Effector CD4-positive, alpha-beta T cell (primary cell): ENCODE results near the gene TMCC3.
A peak's percentile ranks its signal among the peaks of the same experiment; 100 is the strongest.
"Not testable (repeated sequence)": the region's sequence is repeated elsewhere in the genome, so short reads cannot be mapped to it uniquely, and the experiment has no call there.

ENCODE experiments used
- DNase-seq: peaks from one replicate; pipeline ENCODE4 v3.0.0-alpha.2; 2020

TMCC3 gene

DNA sequence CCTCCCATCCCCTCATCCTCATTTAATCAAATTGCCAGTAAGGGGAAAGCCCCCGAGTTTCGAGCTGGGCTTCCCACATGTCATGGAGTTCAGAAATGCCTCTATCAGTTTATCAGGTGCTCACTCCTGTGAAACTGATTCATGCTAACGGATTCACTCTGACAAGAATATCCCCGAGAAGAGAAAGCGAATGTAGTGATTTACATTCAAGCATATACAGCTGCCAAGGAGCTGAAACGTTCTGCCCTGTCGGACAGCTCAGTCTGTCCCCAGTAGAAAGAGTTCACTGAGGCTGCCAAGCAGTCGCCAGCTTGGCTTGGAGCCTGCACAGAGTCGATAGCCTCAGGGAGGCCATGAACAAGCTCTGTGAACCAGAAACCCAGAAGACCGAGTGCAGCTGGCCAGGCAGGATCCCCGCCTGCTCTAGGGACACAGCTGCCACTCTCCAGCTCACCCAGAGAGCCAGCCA lies 88.4 kb downstream of the TMCC3 start:
- no peak for DNase-seq

DNA sequence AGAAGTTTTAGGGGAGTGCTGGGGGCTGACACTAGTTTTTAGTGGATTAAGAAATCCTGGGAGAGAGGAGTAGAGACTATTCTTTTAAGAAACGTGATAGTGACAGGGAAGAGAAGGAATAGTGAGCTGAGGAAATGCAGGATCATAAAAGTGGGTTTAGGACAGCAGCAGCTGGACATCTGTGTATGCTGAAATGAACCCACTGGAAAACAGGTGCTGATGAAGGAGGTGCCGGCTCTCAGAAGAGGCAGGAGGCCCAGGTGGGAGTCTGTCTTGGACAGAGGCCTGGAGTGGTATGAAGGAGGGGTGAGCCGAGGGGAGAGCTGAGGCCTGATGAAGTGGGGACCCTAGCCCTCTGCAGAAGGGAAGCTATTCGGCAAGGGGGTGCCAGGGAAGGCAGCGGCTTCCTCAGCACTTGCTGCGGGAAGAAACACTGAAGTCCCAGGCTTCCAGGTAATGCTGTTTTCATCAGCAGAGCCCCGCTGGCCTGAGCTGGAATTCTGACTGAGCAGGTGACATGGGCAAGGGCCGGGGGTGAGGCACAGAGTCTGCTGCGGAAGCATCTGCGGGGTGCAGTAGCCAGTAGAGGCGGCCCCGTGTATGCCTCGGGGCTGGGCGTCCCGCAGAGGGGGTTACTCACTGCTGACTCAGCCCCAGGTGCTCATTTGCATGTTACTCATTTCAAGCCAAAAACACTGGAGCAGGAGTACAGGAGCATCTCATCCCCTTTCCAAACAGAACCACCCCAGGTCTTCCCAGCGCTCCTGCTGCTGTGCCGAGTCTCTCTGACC lies 89.7 kb downstream of the TMCC3 start:
- no peak for DNase-seq

DNA sequence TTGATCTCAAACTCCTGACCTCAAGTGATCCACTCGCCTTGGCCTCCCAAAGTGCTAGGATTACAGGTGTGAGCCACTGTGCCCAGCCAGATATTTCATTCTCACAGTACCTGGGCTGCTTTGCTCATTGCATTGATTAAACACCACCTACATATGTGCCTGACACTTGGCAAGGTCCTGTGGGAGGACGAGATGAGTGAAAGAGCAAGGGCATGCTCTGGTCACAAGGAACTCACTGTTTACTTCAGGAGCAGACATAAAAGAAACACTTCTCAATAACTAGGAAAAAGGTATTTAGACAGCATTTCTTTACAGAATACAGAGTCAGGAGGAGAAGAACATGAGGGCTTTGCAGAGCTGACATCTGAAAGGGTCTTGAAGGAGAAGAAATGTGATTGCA lies 91.7 kb downstream of the TMCC3 start:
- DNase-seq, result no peak

- DNase-seq, result no peak
Observed at GRCh38 chr12:94557746-94558295, 92.5 kb downstream of the TMCC3 start.

GRCh38 chr12:94555687-94556086 lies 94.7 kb downstream of the TMCC3 start:
- no peak for DNase-seq

DNA sequence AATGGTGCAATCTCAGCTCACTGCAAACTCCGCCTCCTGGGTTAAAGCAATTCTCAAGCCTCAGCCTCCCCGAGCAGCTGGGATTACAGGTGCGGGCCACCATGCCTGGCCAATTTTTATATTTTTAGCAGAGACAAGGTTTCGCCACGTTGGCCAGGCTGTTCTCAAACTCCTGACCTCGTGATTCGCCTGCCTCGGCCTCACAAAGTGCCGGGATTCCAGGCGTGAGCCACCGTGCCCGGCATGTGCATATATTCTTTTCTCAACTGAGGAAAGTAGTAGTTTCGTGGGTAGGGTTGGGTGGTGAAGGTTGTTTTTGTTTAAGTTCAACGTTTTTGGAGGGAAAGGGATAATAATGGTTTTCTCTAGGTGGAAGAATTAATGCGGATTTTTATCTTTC lies 96.5 kb downstream of the TMCC3 start:
- no peak for DNase-seq

- no peak for DNase-seq
Observed at GRCh38 chr12:94553130-94553519, 97.2 kb downstream of the TMCC3 start.

DNA sequence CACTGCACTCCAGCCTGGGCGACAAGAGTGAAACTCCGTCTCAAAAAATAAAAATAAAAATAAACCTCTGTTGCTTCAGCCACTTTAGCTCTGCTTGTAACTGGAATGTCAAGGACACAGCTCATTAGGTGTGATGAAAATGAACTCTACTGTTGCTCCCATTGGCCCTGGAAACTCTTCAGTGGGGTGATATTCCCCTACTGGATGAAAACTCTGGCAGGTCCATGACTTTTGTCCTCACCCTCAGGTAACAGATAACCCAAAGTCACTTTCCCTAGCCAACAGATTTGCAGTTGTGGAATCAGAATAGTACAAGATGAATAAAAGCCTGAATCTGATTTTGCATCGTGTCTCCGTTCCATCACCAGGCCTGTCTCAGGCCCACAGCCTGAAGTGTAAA lies 98.5 kb downstream of the TMCC3 start:
- no peak for DNase-seq

GRCh38 chr12:94550964-94551363 lies 99.4 kb downstream of the TMCC3 start:
- DNase-seq, result no peak

DNA sequence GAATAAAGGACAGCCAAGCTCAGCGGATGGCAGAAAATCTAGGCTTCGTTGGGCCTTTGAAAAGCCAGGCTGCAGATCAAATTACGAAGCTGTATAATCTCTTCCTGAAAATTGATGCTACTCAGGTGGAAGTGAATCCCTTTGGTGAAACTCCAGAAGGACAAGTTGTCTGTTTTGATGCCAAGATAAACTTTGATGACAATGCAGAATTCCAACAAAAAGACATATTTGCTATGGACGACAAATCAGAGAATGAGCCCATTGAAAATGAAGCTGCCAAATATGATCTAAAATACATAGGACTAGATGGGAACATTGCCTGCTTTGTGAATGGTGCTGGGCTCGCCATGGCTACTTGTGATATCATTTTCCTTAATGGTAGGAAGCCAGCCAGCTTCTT lies 101.5 kb downstream of the TMCC3 start:
- DNase-seq, result not testable (repeated sequence)

DNA sequence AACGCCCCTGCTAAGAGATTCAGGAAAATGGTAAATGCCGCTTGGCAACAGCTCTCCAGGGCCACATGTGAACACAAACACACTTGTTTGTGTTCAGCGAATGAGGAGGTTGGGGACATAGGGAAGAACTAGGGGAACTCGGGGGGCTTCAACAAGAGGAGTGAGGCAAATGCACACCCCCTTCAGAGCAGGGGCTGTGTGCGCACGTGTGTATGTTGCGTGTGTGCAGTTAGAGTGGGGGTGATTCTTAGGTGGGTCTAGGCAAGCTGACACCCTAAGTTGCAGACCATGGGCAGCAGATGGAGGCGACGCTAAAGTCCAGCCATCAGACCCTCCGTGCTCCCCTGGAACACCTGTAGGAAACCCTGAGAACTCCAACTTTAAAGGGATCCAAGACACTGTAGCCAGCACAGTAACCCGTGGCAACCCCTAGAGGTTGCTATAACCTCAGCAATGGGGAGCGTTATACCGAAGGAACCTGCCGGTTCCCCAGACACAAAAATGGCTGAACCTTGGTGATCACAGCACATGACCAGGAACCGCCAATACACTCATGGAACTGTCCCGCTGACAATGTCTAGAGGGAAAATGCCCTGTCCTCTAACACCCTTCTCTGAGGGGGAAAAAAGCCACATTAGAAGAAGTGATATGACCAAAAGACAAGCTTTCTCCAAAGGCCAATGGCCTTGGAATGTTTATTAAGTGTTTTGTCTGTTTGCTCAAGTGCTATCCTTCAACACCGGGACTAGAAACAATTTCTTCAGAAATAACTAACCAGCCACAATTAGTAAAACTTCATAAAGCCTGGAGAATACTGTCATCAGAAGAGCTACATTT lies 104.2 kb downstream of the TMCC3 start:
- no peak for DNase-seq

GRCh38 chr12:94544355-94544754 lies 106.0 kb downstream of the TMCC3 start:
- DNase-seq, result no peak

- no peak for DNase-seq
Observed at GRCh38 chr12:94538318-94538717, 112.0 kb downstream of the TMCC3 start.

GRCh38 chr12:94536040-94536965 lies 114.1 kb downstream of the TMCC3 start:
- DNase-seq, result no peak

GRCh38 chr12:94535510-94535921 lies 114.8 kb downstream of the TMCC3 start:
- DNase-seq, result no peak

DNA sequence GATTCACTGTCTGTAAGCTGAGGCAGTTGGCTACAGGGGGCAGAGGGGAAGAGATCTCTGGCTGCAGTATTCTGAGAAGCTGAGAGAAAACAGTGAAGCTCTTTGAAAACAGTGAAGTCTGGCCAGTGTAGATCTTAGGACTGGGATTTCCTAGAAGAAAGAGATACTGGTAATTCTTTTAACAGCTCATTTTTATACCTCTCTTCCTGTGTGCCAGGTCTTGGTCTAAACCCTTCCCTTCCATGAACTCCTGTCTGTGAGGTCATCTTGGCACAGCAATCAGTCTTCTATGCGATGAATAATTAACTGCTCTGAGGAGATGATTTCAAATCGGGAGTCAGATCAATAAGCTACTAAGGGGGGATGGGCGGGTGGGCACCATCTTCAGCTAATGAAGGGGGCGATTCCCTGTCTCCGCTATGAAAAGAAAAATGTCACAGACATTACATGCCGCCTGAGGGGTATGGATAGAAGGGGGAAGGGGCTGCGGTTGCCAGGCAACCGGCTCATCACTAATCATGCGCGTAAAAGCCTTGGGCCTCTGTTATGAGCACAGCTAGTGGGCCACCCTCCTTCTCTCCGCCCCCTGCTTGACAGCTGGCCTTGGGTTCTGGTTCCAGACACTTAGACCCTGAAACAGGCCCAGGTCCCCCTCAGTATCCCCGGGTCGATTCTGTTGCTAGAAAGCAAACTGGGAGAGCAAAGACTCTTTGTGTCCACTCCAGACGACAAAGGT lies 115.4 kb downstream of the TMCC3 start:
- DNase-seq, result no peak

DNA sequence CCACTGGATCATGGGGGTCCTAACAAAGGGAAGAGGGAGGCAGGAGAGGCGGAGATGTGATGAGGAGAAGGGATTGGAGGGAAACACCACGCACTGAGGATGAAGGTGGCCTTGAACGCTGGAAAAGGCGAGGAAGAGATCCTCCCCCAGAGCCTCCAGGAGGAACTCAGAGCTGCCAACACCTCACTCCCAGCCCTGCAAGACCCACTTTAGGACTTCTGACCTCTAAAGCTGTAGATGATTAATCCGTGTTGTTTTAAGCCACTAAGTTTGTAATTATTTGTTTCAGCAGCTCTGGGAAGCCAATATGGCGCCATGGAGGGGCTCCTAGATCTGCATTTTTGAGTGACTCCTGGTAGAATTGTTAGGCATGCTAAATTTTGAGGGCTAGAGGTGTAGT lies 116.1 kb downstream of the TMCC3 start:
- no peak for DNase-seq

GRCh38 chr12:94532490-94533422 lies 117.6 kb downstream of the TMCC3 start:
- peak; percentile 56 for DNase-seq

- no peak for DNase-seq
Observed at GRCh38 chr12:94531196-94531720, 119.1 kb downstream of the TMCC3 start.

DNA sequence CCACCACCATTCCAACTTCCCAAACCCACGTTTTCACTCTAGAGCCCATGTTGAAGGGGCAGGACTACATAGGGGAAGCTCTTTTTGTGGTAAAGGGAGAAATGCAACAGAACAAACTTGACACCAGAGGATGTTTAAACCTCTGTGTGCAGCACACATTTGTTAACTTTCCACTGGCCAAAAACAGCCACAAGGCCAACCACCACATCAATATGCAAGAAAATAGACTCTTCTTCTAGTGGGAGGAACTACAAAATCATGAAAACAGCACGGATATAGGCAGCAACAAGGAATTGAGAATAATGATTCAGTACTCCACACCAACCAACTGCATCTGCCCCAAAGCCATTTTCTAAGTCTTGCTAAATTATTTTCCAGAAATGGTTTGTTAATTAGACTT lies 124.4 kb downstream of the TMCC3 start:
- DNase-seq, result no peak
